GM23338 (cell line): ENCODE results near the gene SMPD4. TPM values are rescaled to one million over a fixed set of nuclear protein-coding genes. Genes with fewer than 3 reads are reported as not detected.

Source experiments
- ATAC-seq: fragments of 200-7000 bp; cut with Tn5 transposase; 3 replicates; pipeline ENCODE4 v1.9.1; 2020
- DNase-seq: peaks from one replicate; pipeline ENCODE4 v3.0.0-alpha.2; 2015; ENCODE audit warnings: low spot score
- H2AFZ ChIP-seq: fragments of 200-600 bp; sonication (generic); 2 replicates; pipeline ENCODE4 v1.8.0; 2016; ENCODE audit warnings: antibody characterized with exemption, mild to moderate bottlenecking, moderate library complexity
- H3F3A ChIP-seq: fragments of 200-600 bp; sonication (generic); replicated peaks from 2 replicates; pipeline ENCODE4 v1.8.0; 2017; ENCODE audit warnings: antibody characterized with exemption, mixed run types, low read depth
- H3K27ac ChIP-seq: fragments of 200-600 bp; sonication (generic); 2 replicates; pipeline ENCODE4 v1.6.1; 2016; ENCODE audit warnings: low read depth
- H3K27me3 ChIP-seq: fragments of 200-600 bp; sonication (generic); 2 replicates; pipeline ENCODE4 v1.8.0; 2016; ENCODE audit warnings: mild to moderate bottlenecking, mixed run types, moderate library complexity; ENCODE audit not compliant: insufficient read depth
- H3K36me3 ChIP-seq: fragments of 200-600 bp; sonication (generic); 2 replicates; pipeline ENCODE4 v1.8.0; 2016; ENCODE audit warnings: mild to moderate bottlenecking; ENCODE audit not compliant: insufficient read depth
- H3K4me1 ChIP-seq: fragments of 200-600 bp; sonication (generic); 2 replicates; pipeline ENCODE4 v1.8.0; 2016; ENCODE audit warnings: mild to moderate bottlenecking, moderate library complexity; ENCODE audit not compliant: insufficient read depth
- H3K4me2 ChIP-seq: fragments of 200-600 bp; sonication (generic); 2 replicates; pipeline ENCODE4 v1.7.1; 2017; ENCODE audit warnings: mixed run types
- H3K4me3 ChIP-seq: fragments of 200-600 bp; sonication (generic); 2 replicates; pipeline ENCODE4 v1.6.1; 2016; ENCODE audit warnings: mixed run types
- H3K79me2 ChIP-seq: fragments of 200-600 bp; sonication (generic); replicated peaks from 2 replicates; pipeline ENCODE4 v1.8.0; 2017; ENCODE audit warnings: mild to moderate bottlenecking; ENCODE audit not compliant: insufficient read depth
- H3K9me2 ChIP-seq: fragments of 200-600 bp; sonication (generic); 2 replicates; pipeline ENCODE4 v1.8.0; 2017; ENCODE audit not compliant: insufficient read depth
- H4K20me1 ChIP-seq: fragments of 200-600 bp; sonication (generic); replicated peaks from 2 replicates; pipeline ENCODE4 v1.8.0; 2017; ENCODE audit warnings: mild to moderate bottlenecking; ENCODE audit not compliant: insufficient read depth
- H3K27ac Mint-ChIP-seq: 2 replicates; pipeline ENCODE4 v1.8.0; 2020; ENCODE audit warnings: inconsistent platforms, mild to moderate bottlenecking, moderate library complexity, mixed read lengths
- H3K27me3 Mint-ChIP-seq: 3 replicates; pipeline ENCODE4 v1.8.0; 2022; ENCODE audit warnings: low read depth, mild to moderate bottlenecking, moderate library complexity, mixed read lengths, inconsistent platforms; ENCODE audit not compliant: insufficient read depth, poor library complexity
- H3K36me3 Mint-ChIP-seq: 3 replicates; pipeline ENCODE4 v1.8.0; 2021; ENCODE audit warnings: low read depth, mild to moderate bottlenecking, inconsistent platforms, moderate library complexity, mixed read lengths
- H3K4me1 Mint-ChIP-seq: 3 replicates; pipeline ENCODE4 v1.8.0; 2020; ENCODE audit warnings: mild to moderate bottlenecking, inconsistent platforms, mixed read lengths
- H3K4me3 Mint-ChIP-seq: 3 replicates; pipeline ENCODE4 v1.8.0; 2021; ENCODE audit warnings: moderate library complexity, mild to moderate bottlenecking, inconsistent platforms, mixed read lengths
- H3K9me3 Mint-ChIP-seq: 3 replicates; pipeline ENCODE4 v1.8.0; 2020; ENCODE audit warnings: moderate library complexity, mild to moderate bottlenecking, inconsistent platforms, mixed read lengths
- CREB1 ChIP-seq: fragments of 250-450 bp; sonication (Bioruptor Pico); IDR thresholded peaks from 2 replicates; pipeline ENCODE4 v1.5.0; 2020; ENCODE audit warnings: low read depth, mild to moderate bottlenecking, moderate library complexity
- EZH2 ChIP-seq: fragments of 200-600 bp; sonication (generic); IDR thresholded peaks from one replicate; pipeline ENCODE4 v1.8.0; 2017; ENCODE audit warnings: antibody characterized with exemption, mild to moderate bottlenecking, low read depth; ENCODE audit not compliant: unreplicated experiment
- EZH2phosphoT487 ChIP-seq: fragments of 200-600 bp; sonication (generic); IDR thresholded peaks from one replicate; pipeline ENCODE4 v1.8.1; 2018; ENCODE audit warnings: antibody characterized with exemption; ENCODE audit not compliant: unreplicated experiment
- JUNB ChIP-seq: IDR thresholded peaks from one replicate; pipeline ENCODE4 v1.6.1; 2016; ENCODE audit warnings: antibody characterized with exemption; ENCODE audit not compliant: unreplicated experiment
- NANOG ChIP-seq: IDR thresholded peaks from 2 replicates; pipeline ENCODE4 v1.6.1; 2016; ENCODE audit warnings: antibody characterized with exemption, borderline replicate concordance
- POLR2AphosphoS5 ChIP-seq: IDR thresholded peaks from 2 replicates; pipeline ENCODE4 v1.6.1; 2016; ENCODE audit warnings: antibody characterized with exemption, low read depth
- STAT1 ChIP-seq: IDR thresholded peaks from one replicate; pipeline ENCODE4 v1.6.1; 2016; ENCODE audit warnings: antibody characterized with exemption; ENCODE audit not compliant: unreplicated experiment
- ZNF114 ChIP-seq: fragments of 250-450 bp; sonication (Bioruptor Pico); IDR thresholded peaks from 2 replicates; pipeline ENCODE4 v1.5.0; 2020; ENCODE audit warnings: mild to moderate bottlenecking, moderate library complexity
- ZNF331 ChIP-seq: fragments of 250-450 bp; sonication (Bioruptor Pico); IDR thresholded peaks from 2 replicates; pipeline ENCODE4 v1.5.0; 2020; ENCODE audit warnings: low read depth, mild to moderate bottlenecking, moderate library complexity
- polyA plus RNA-seq: library from polyadenylated mRNA; unstranded; fragments of >200 nt; fragmentation: Nextera tagmentation; extraction: Ambion mirVana; gene quantifications from 2 replicates; pipeline ENCODE4 v1.2.1, GENCODE V29; 2016
- total RNA-seq: library from RNA; depleted of rRNA; stranded (reverse); fragments of >200 nt; shearing (Covaris generic); gene quantifications from 2 replicates; pipeline ENCODE4 v1.2.3, GENCODE V29; 2014
- TF ChIP-seq, protein P1 (sequence below), 2 experiments: fragments of 200-600 bp in 1 of 2; sonication (generic) in 1 of 2; conservative IDR thresholded peaks; 2 replicates each; pipeline versions ENCODE4 v1.5.1 to v1.6.1; 2016 to 2017; ENCODE audit warnings: antibody characterized with exemption in 2 of 2, low read depth in 2 of 2, mild to moderate bottlenecking in 2 of 2, moderate library complexity in 1 of 2
- TF ChIP-seq, protein P2 (sequence below): IDR thresholded peaks from one replicate; pipeline ENCODE4 v1.6.1; 2018; ENCODE audit warnings: antibody characterized with exemption; ENCODE audit not compliant: unreplicated experiment
- TF ChIP-seq, protein P3 (sequence below): IDR thresholded peaks from 2 replicates; pipeline ENCODE4 v1.6.1; 2016; ENCODE audit warnings: antibody characterized with exemption
- TF ChIP-seq, protein P4 (sequence below): fragments of 250-450 bp; sonication (Bioruptor Pico); IDR thresholded peaks from 2 replicates; pipeline ENCODE4 v1.5.0; 2020; ENCODE audit warnings: mild to moderate bottlenecking, moderate library complexity

Gene SMPD4
- total and polyA plus RNA-seq, 2 experiments from 2014 or later, result 44.2 to 98.6 TPM

- H3K4me3 Mint-ChIP-seq, result no peak overlapping the region
- ATAC-seq, result no peak
- H3K27me3 Mint-ChIP-seq, result peaks cover 10% of the 10 kb centered on the region
These were observed 22.8 kb downstream of the SMPD4 start for GRCh38 chr2:130158631-130159030.

More at GRCh38 chr2:130158631-130159030, 22.8 kb downstream of the SMPD4 start:
- H3K79me2 ChIP-seq, result no peaks in the 10 kb centered on the region
- TF ChIP-seq EZH2 (no peak), JUNB (no peak), NANOG (no peak), POLR2AphosphoS5 (no peak), ZNF331 (CRISPR knock-in tag) (no peak), EZH2phosphoT487 (no peak), STAT1 (no peak), CREB1 (CRISPR knock-in tag) (no peak), ZNF114 (CRISPR knock-in tag) (no peak)
- TF ChIP-seq, protein P1, sequence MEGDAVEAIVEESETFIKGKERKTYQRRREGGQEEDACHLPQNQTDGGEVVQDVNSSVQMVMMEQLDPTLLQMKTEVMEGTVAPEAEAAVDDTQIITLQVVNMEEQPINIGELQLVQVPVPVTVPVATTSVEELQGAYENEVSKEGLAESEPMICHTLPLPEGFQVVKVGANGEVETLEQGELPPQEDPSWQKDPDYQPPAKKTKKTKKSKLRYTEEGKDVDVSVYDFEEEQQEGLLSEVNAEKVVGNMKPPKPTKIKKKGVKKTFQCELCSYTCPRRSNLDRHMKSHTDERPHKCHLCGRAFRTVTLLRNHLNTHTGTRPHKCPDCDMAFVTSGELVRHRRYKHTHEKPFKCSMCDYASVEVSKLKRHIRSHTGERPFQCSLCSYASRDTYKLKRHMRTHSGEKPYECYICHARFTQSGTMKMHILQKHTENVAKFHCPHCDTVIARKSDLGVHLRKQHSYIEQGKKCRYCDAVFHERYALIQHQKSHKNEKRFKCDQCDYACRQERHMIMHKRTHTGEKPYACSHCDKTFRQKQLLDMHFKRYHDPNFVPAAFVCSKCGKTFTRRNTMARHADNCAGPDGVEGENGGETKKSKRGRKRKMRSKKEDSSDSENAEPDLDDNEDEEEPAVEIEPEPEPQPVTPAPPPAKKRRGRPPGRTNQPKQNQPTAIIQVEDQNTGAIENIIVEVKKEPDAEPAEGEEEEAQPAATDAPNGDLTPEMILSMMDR (conservative IDR thresholded peaks at IDR 0.05; ENCODE audit: low read depth in 2 of 2), result no peak
- TF ChIP-seq, protein P2, sequence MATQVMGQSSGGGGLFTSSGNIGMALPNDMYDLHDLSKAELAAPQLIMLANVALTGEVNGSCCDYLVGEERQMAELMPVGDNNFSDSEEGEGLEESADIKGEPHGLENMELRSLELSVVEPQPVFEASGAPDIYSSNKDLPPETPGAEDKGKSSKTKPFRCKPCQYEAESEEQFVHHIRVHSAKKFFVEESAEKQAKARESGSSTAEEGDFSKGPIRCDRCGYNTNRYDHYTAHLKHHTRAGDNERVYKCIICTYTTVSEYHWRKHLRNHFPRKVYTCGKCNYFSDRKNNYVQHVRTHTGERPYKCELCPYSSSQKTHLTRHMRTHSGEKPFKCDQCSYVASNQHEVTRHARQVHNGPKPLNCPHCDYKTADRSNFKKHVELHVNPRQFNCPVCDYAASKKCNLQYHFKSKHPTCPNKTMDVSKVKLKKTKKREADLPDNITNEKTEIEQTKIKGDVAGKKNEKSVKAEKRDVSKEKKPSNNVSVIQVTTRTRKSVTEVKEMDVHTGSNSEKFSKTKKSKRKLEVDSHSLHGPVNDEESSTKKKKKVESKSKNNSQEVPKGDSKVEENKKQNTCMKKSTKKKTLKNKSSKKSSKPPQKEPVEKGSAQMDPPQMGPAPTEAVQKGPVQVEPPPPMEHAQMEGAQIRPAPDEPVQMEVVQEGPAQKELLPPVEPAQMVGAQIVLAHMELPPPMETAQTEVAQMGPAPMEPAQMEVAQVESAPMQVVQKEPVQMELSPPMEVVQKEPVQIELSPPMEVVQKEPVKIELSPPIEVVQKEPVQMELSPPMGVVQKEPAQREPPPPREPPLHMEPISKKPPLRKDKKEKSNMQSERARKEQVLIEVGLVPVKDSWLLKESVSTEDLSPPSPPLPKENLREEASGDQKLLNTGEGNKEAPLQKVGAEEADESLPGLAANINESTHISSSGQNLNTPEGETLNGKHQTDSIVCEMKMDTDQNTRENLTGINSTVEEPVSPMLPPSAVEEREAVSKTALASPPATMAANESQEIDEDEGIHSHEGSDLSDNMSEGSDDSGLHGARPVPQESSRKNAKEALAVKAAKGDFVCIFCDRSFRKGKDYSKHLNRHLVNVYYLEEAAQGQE, result no peak
- TF ChIP-seq, protein P3, sequence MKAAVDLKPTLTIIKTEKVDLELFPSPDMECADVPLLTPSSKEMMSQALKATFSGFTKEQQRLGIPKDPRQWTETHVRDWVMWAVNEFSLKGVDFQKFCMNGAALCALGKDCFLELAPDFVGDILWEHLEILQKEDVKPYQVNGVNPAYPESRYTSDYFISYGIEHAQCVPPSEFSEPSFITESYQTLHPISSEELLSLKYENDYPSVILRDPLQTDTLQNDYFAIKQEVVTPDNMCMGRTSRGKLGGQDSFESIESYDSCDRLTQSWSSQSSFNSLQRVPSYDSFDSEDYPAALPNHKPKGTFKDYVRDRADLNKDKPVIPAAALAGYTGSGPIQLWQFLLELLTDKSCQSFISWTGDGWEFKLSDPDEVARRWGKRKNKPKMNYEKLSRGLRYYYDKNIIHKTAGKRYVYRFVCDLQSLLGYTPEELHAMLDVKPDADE, result no peak
- TF ChIP-seq, protein P4, sequence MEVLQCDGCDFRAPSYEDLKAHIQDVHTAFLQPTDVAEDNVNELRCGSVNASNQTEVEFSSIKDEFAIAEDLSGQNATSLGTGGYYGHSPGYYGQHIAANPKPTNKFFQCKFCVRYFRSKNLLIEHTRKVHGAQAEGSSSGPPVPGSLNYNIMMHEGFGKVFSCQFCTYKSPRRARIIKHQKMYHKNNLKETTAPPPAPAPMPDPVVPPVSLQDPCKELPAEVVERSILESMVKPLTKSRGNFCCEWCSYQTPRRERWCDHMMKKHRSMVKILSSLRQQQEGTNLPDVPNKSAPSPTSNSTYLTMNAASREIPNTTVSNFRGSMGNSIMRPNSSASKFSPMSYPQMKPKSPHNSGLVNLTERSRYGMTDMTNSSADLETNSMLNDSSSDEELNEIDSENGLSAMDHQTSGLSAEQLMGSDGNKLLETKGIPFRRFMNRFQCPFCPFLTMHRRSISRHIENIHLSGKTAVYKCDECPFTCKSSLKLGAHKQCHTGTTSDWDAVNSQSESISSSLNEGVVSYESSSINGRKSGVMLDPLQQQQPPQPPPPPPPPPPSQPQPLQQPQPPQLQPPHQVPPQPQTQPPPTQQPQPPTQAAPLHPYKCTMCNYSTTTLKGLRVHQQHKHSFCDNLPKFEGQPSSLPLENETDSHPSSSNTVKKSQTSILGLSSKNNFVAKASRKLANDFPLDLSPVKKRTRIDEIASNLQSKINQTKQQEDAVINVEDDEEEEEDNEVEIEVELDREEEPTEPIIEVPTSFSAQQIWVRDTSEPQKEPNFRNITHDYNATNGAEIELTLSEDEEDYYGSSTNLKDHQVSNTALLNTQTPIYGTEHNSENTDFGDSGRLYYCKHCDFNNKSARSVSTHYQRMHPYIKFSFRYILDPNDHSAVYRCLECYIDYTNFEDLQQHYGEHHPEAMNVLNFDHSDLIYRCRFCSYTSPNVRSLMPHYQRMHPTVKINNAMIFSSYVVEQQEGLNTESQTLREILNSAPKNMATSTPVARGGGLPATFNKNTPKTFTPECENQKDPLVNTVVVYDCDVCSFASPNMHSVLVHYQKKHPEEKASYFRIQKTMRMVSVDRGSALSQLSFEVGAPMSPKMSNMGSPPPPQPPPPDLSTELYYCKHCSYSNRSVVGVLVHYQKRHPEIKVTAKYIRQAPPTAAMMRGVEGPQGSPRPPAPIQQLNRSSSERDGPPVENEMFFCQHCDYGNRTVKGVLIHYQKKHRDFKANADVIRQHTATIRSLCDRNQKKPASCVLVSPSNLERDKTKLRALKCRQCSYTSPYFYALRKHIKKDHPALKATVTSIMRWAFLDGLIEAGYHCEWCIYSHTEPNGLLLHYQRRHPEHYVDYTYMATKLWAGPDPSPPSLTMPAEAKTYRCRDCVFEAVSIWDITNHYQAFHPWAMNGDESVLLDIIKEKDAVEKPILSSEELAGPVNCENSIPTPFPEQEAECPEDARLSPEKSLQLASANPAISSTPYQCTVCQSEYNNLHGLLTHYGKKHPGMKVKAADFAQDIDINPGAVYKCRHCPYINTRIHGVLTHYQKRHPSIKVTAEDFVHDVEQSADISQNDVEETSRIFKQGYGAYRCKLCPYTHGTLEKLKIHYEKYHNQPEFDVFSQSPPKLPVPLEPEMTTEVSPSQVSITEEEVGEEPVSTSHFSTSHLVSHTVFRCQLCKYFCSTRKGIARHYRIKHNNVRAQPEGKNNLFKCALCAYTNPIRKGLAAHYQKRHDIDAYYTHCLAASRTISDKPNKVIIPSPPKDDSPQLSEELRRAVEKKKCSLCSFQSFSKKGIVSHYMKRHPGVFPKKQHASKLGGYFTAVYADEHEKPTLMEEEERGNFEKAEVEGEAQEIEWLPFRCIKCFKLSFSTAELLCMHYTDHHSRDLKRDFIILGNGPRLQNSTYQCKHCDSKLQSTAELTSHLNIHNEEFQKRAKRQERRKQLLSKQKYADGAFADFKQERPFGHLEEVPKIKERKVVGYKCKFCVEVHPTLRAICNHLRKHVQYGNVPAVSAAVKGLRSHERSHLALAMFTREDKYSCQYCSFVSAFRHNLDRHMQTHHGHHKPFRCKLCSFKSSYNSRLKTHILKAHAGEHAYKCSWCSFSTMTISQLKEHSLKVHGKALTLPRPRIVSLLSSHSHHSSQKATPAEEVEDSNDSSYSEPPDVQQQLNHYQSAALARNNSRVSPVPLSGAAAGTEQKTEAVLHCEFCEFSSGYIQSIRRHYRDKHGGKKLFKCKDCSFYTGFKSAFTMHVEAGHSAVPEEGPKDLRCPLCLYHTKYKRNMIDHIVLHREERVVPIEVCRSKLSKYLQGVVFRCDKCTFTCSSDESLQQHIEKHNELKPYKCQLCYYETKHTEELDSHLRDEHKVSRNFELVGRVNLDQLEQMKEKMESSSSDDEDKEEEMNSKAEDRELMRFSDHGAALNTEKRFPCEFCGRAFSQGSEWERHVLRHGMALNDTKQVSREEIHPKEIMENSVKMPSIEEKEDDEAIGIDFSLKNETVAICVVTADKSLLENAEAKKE, result no peak
- no peaks in the 10 kb centered on the region for H3F3A ChIP-seq
- no peak for DNase-seq
- no peak overlapping the region for H3K4me2 ChIP-seq
- H3K9me2 ChIP-seq, result no peaks in the 10 kb centered on the region
- H4K20me1 ChIP-seq, result no peaks in the 10 kb centered on the region; the same call in 1 of the 2 replicates
- peaks cover 39% of the 10 kb centered on the region for H3K36me3 Mint-ChIP-seq
- no peaks in the 10 kb centered on the region for H3K27me3 ChIP-seq
- H3K36me3 ChIP-seq, result no peaks in the 10 kb centered on the region
- H3K4me1 Mint-ChIP-seq, result peaks cover 3% of the 10 kb centered on the region; the same call in 2 of the 3 replicates
- H3K27ac Mint-ChIP-seq, result no peak overlapping the region
- no peaks in the 10 kb centered on the region for H3K9me3 Mint-ChIP-seq
- H3K4me3 ChIP-seq, result no peak overlapping the region
- no peaks in the 10 kb centered on the region for H3K4me1 ChIP-seq
- no peak overlapping the region for H3K27ac ChIP-seq
- H2AFZ ChIP-seq, result no peak overlapping the region
